H1 (cell line): Measurements from ENCODE around the gene MPV17. TPM values are rescaled to one million over a fixed set of nuclear protein-coding genes. Genes with fewer than 3 reads are reported as not detected.

ENCODE experiments used
- ATF3 ChIP-seq: IDR thresholded peaks from 2 replicates; pipeline ENCODE4 v1.6.1; 2011; ENCODE audit warnings: low read depth, mild to moderate bottlenecking, low read length; ENCODE audit not compliant: insufficient read depth
- CBX8 ChIP-seq: fragments of 300-800, 300-1000 bp; sonication (generic); IDR thresholded peaks from 2 replicates; pipeline ENCODE4 v1.7.1; 2016; ENCODE audit warnings: low read depth, low read length, borderline replicate concordance
- CHD2 ChIP-seq: IDR thresholded peaks from 2 replicates; pipeline ENCODE4 v1.6.1; 2012; ENCODE audit warnings: low read length, improper control_type of control experiment
- CREB1 ChIP-seq: IDR thresholded peaks from 2 replicates; pipeline ENCODE4 v1.6.1; 2012; ENCODE audit warnings: inconsistent platforms
- EGR1 ChIP-seq: IDR thresholded peaks from 2 replicates; pipeline ENCODE4 v1.6.1; 2011; ENCODE audit warnings: low read depth, low read length, borderline replicate concordance
- EP300 ChIP-seq, 2 experiments: IDR thresholded peaks; 1 replicate in 1 of 2; 2 replicates in 1 of 2; pipeline ENCODE4 v1.6.1; 2011 to 2012; ENCODE audit warnings: low read depth in 2 of 2, low read length in 2 of 2, mild to moderate bottlenecking in 2 of 2, borderline replicate concordance in 1 of 2, inconsistent platforms in 1 of 2, moderate library complexity in 1 of 2
- EZH2 ChIP-seq: fragments of 200-600 bp; sonication (generic); IDR thresholded peaks from 2 replicates; pipeline ENCODE4 v1.7.1; 2012; ENCODE audit warnings: low read depth, mild to moderate bottlenecking, moderate library complexity, low read length, inconsistent platforms; ENCODE audit not compliant: severe bottlenecking
- FOSL1 ChIP-seq: IDR thresholded peaks from 2 replicates; pipeline ENCODE4 v1.6.1; 2011; ENCODE audit warnings: mild to moderate bottlenecking, low read depth, low read length, moderate library complexity; ENCODE audit not compliant: insufficient read depth
- GABPA ChIP-seq: IDR thresholded peaks from 2 replicates; pipeline ENCODE4 v1.6.1; 2011; ENCODE audit warnings: mild to moderate bottlenecking, low read length, moderate library complexity, borderline replicate concordance; ENCODE audit not compliant: insufficient read depth
- HDAC6 ChIP-seq: IDR thresholded peaks from one replicate; pipeline ENCODE4 v1.7.1; 2012; ENCODE audit warnings: low read depth, mild to moderate bottlenecking, inconsistent platforms, low read length, moderate library complexity
- JUN ChIP-seq: IDR thresholded peaks from 2 replicates; pipeline ENCODE4 v1.6.1; 2011; ENCODE audit warnings: low read depth, mild to moderate bottlenecking, improper control_type of control experiment, low read length
- JUND ChIP-seq: IDR thresholded peaks from 2 replicates; pipeline ENCODE4 v1.6.1; 2011; ENCODE audit warnings: mild to moderate bottlenecking, improper control_type of control experiment, low read length
- KDM1A ChIP-seq: fragments of 200-600, 300-600 bp; sonication (generic); IDR thresholded peaks from 2 replicates; pipeline ENCODE4 v1.7.1; 2016; ENCODE audit warnings: mild to moderate bottlenecking, low read length, borderline replicate concordance
- KDM5A ChIP-seq: fragments of 200-600 bp; IDR thresholded peaks from 2 replicates; pipeline ENCODE4 v1.7.1; 2012; ENCODE audit warnings: mild to moderate bottlenecking, low read length, inconsistent platforms, mixed read lengths
- MAFK ChIP-seq: IDR thresholded peaks from 2 replicates; pipeline ENCODE4 v1.6.1; 2012; ENCODE audit warnings: low read depth, mild to moderate bottlenecking, improper control_type of control experiment, low read length
- NANOG ChIP-seq: IDR thresholded peaks from 2 replicates; pipeline ENCODE4 v1.6.1; 2011; ENCODE audit warnings: low read length, low read depth, mild to moderate bottlenecking, inconsistent platforms; ENCODE audit not compliant: insufficient read depth, poor library complexity, severe bottlenecking
- PHF8 ChIP-seq: fragments of 200-600 bp; sonication (generic); conservative IDR thresholded peaks from 2 replicates; pipeline ENCODE4 v1.7.1; 2012; ENCODE audit warnings: low read depth, mild to moderate bottlenecking, inconsistent platforms, low read length, moderate library complexity
- POLR2AphosphoS5 ChIP-seq: IDR thresholded peaks from 2 replicates; pipeline ENCODE4 v1.6.1; 2011; ENCODE audit warnings: low read depth, low read length
- SIX5 ChIP-seq: IDR thresholded peaks from 2 replicates; pipeline ENCODE4 v1.6.1; 2011; ENCODE audit warnings: mild to moderate bottlenecking, low read depth, low read length
- SP1 ChIP-seq: IDR thresholded peaks from 2 replicates; pipeline ENCODE4 v1.6.1; 2011; ENCODE audit warnings: low read depth, low read length
- TBP ChIP-seq: IDR thresholded peaks from 2 replicates; pipeline ENCODE4 v1.6.1; 2011; ENCODE audit warnings: low read depth, low read length, improper control_type of control experiment
- polyA plus RNA-seq, 7 experiments: library from polyadenylated mRNA; depleted of rRNA in 3 of 7; stranded (reverse) in 5 of 7; unstranded in 2 of 7; fragments of >200 nt in 5 of 7; fragments of 200-250 nt in 2 of 7; gene quantifications; 1 replicate in 5 of 7; 2 replicates in 1 of 7; 4 replicates in 1 of 7; pipeline versions ENCODE4 v1.2.1 to v1.2.3, GENCODE V29; 2011 to 2013; ENCODE audit warnings: missing spikeins in 2 of 7, mixed read lengths in 2 of 7
- total RNA-seq: library from RNA; stranded (reverse); fragmentation: NEBNext Ultra II Directional; extraction: Animal tissue kit (Norgen Biotek cat#: 25700); gene quantifications from 2 replicates; pipeline ENCODE4 v1.2.1, GENCODE V29; 2021
- TF ChIP-seq, protein P1 (sequence below): IDR thresholded peaks from 2 replicates; pipeline ENCODE4 v1.6.1; 2012; ENCODE audit warnings: low read length, inconsistent platforms

The MPV17 gene
- total and polyA plus RNA-seq, 2 of the 8 experiments (the other 6 are each of a cell fraction or from before 2014, with no cell fraction given), result 45.2 to 181 TPM

DNA sequence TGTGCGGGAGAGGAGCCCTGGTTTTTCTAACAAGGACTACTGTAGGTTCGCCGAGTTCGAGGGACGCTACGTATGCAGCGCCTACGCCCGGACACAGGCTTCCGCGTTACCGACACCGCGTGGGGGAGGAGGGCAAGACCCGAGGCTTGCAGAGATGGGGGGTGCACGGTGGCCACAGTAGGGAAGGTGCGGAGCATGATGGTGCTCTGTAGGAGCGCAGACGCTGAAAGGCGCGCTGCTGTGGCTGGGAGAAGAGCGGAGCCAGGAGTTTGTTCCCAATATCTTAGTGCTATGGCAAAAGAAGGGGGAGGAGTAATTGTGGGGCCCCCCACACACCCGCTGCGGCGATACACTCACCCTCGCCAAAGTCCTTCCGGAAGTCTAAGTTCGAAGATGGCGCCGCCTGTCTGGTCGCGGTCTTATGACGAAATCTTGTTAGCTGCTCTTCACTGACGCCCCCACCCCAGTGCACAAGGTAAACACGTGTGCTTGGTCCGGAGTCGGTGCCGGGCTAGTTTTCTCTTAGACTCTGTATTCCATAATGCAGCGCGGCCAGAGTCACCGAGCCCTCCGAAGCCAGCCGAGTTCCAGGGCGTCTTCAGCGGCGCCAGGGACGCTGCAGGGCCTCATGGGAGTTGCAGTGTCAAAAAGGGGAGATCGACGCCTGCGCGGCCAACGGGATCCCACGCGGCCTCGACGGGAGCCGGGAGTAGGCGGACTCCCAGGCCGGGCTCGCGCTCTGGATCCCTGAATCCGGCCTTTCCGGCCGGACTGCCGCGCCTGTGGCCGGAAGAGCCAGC lies 33.7 kb upstream of the MPV17 start, which contains the start of gene GTF3C2 (continued):
- TF ChIP-seq EZH2 (no peak), CREB1 (peak; percentile 98), TBP (peak; percentile 75), KDM5A (peak; percentile 77), JUN (no peak), FOSL1 (no peak), MAFK (no peak), NANOG (no peak), SIX5 (peak; percentile 40; the same call in 1 of the 2 replicates), GABPA (no peak), KDM1A (no peak), CBX8 (no peak), CHD2 (peak; percentile 76; the same call in 1 of the 2 replicates), JUND (no peak), ATF3 (peak; percentile 70; the same call in 1 of the 2 replicates), PHF8 (peak; percentile 82), HDAC6 (no peak), SP1 (peak; percentile 8; the same call in 1 of the 2 replicates), EGR1 (peak; percentile 40; the same call in 1 of the 2 replicates), POLR2AphosphoS5 (peak; percentile 87), EP300 (IDR thresholded peaks at IDR 0.05; ENCODE audit: borderline replicate concordance in 1 of 2, low read depth in 2 of 2, low read length in 2 of 2) (no peak)
- TF ChIP-seq, protein P1, sequence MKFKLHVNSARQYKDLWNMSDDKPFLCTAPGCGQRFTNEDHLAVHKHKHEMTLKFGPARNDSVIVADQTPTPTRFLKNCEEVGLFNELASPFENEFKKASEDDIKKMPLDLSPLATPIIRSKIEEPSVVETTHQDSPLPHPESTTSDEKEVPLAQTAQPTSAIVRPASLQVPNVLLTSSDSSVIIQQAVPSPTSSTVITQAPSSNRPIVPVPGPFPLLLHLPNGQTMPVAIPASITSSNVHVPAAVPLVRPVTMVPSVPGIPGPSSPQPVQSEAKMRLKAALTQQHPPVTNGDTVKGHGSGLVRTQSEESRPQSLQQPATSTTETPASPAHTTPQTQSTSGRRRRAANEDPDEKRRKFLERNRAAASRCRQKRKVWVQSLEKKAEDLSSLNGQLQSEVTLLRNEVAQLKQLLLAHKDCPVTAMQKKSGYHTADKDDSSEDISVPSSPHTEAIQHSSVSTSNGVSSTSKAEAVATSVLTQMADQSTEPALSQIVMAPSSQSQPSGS, result peak; percentile 78
